OCI-LY1 (cell line): ENCODE results near the gene ZNF91.

Source experiments
- H2AFZ ChIP-seq: fragments of 200-600 bp; sonication (generic), shearing (Covaris generic); 2 replicates; pipeline ENCODE4 v1.6.0; 2014; ENCODE audit warnings: antibody characterized with exemption, mild to moderate bottlenecking, low read length
- H3F3A ChIP-seq: fragments of 200-600 bp; sonication (generic), shearing (Covaris generic); 2 replicates; pipeline ENCODE4 v1.6.0; 2014; ENCODE audit warnings: mild to moderate bottlenecking, antibody characterized with exemption, low read length, moderate library complexity; ENCODE audit not compliant: insufficient read depth
- H3K27ac ChIP-seq: fragments of 200-600 bp; sonication (generic); 2 replicates; pipeline ENCODE4 v1.5.1; 2014; ENCODE audit warnings: low read length, mixed run types, mild to moderate bottlenecking, low read depth; ENCODE audit not compliant: poor library complexity, severe bottlenecking
- H3K27me3 ChIP-seq: fragments of 200-600 bp; sonication (generic); 2 replicates; pipeline ENCODE4 v1.6.0; 2014; ENCODE audit warnings: antibody characterized with exemption, mild to moderate bottlenecking, low read length, moderate library complexity; ENCODE audit not compliant: insufficient read depth
- H3K36me3 ChIP-seq: fragments of 200-600 bp; sonication (generic); 2 replicates; pipeline ENCODE4 v1.6.1; 2014; ENCODE audit warnings: mild to moderate bottlenecking, antibody characterized with exemption, low read length, moderate library complexity, mixed read lengths; ENCODE audit not compliant: insufficient read depth
- H3K4me1 ChIP-seq: fragments of 200-600 bp; sonication (generic); 2 replicates; pipeline ENCODE4 v1.5.1; 2014; ENCODE audit warnings: mild to moderate bottlenecking, low read length, moderate library complexity; ENCODE audit not compliant: insufficient read depth, severe bottlenecking
- H3K4me2 ChIP-seq: fragments of 200-600 bp; sonication (generic), shearing (Covaris generic); 2 replicates; pipeline ENCODE4 v1.6.1; 2014; ENCODE audit warnings: low read length
- H3K4me3 ChIP-seq: fragments of 200-600 bp; sonication (generic); 2 replicates; pipeline ENCODE4 v1.5.1; 2014; ENCODE audit warnings: low read length, low read depth, mild to moderate bottlenecking, mixed read lengths; ENCODE audit not compliant: poor library complexity, severe bottlenecking
- H3K79me2 ChIP-seq: fragments of 200-600 bp; shearing (Covaris generic); 2 replicates; pipeline ENCODE4 v1.6.1; 2016; ENCODE audit warnings: mixed run types, low read length, mixed read lengths; ENCODE audit not compliant: insufficient read depth
- H3K9ac ChIP-seq: fragments of 200-600 bp; sonication (generic), shearing (Covaris generic); 2 replicates; pipeline ENCODE4 v1.6.1; 2014; ENCODE audit warnings: mild to moderate bottlenecking, low read length, mixed read lengths
- H3K9me2 ChIP-seq: fragments of 200-600 bp; sonication (generic), shearing (Covaris generic); 2 replicates; pipeline ENCODE4 v1.6.1; 2014; ENCODE audit warnings: low read depth, mild to moderate bottlenecking, low read length, mixed read lengths
- H3K9me3 ChIP-seq: fragments of 200-600 bp; shearing (Covaris generic); 2 replicates; pipeline ENCODE4 v1.6.1; 2014; ENCODE audit warnings: low read length, mixed read lengths
- H4K20me1 ChIP-seq: fragments of 200-600 bp; sonication (generic), shearing (Covaris generic); 2 replicates; pipeline ENCODE4 v1.6.0; 2016; ENCODE audit warnings: mild to moderate bottlenecking, low read length; ENCODE audit not compliant: insufficient read depth
- EZH2 ChIP-seq: fragments of 200-600 bp; sonication (generic), shearing (Covaris generic); IDR thresholded peaks from 2 replicates; pipeline ENCODE4 v1.8.0; 2017; ENCODE audit warnings: borderline replicate concordance, mixed run types, mild to moderate bottlenecking, antibody characterized with exemption, low read length, moderate library complexity, mixed read lengths
- TF ChIP-seq, protein P1 (sequence below): fragments of 200-600 bp; sonication (generic), shearing (Covaris generic); IDR thresholded peaks from 2 replicates; pipeline ENCODE4 v1.5.1; 2017; ENCODE audit warnings: mild to moderate bottlenecking, antibody characterized with exemption, low read length, moderate library complexity, mixed read lengths

ZNF91 gene

DNA sequence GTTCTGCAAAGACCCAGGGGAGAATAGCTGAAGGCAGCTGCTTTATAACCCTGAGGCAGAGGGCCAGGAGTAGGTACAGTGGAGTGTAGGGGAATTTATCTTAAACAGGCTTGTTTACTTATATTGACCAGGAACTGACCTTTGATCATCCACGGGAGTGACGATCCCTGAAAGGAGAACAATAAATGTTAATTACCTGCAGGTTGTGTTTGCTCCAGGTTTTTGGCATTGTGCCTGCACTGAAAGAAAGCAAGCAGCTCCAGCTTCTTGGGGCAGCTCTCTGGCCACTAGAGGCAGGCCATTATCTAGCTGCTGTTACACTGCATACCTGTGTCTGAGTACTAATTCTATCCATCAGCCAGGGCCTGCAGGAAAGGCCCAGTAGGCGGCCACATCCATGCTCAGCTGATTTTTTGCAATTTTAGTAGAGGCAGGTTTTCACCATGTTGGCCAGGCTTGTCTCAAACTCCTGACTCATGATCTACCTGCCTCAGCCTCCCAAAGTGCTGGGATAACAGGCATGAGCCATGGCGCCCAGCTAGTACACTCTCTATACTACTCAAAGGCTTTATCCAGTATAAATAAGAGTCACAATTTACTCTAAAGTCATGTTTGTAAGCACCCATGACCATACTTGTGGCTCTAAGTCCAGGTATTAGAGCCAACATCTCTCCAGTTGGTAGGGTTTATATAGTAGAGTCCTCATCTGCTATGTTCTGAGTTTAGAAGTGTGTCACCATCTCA, 8.5 kb upstream of the ZNF91 start:
- no peak overlapping the region for H3K4me2 ChIP-seq
- H2AFZ ChIP-seq: no peak overlapping the region
- H3K36me3 ChIP-seq: no peaks in the 10 kb centered on the region
- H3K27ac ChIP-seq: no peak overlapping the region
- no peaks in the 10 kb centered on the region for H3K4me1 ChIP-seq
- no peak for TF ChIP-seq EZH2
- TF ChIP-seq, protein P1, sequence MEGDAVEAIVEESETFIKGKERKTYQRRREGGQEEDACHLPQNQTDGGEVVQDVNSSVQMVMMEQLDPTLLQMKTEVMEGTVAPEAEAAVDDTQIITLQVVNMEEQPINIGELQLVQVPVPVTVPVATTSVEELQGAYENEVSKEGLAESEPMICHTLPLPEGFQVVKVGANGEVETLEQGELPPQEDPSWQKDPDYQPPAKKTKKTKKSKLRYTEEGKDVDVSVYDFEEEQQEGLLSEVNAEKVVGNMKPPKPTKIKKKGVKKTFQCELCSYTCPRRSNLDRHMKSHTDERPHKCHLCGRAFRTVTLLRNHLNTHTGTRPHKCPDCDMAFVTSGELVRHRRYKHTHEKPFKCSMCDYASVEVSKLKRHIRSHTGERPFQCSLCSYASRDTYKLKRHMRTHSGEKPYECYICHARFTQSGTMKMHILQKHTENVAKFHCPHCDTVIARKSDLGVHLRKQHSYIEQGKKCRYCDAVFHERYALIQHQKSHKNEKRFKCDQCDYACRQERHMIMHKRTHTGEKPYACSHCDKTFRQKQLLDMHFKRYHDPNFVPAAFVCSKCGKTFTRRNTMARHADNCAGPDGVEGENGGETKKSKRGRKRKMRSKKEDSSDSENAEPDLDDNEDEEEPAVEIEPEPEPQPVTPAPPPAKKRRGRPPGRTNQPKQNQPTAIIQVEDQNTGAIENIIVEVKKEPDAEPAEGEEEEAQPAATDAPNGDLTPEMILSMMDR: no peak
- H4K20me1 ChIP-seq: no peaks in the 10 kb centered on the region
- no peak overlapping the region for H3K4me3 ChIP-seq
- no peak overlapping the region for H3K9ac ChIP-seq
- no peaks in the 10 kb centered on the region for H3F3A ChIP-seq
- no peaks in the 10 kb centered on the region for H3K9me3 ChIP-seq
- H3K79me2 ChIP-seq: no peaks in the 10 kb centered on the region
- no peaks in the 10 kb centered on the region for H3K9me2 ChIP-seq
- no peaks in the 10 kb centered on the region for H3K27me3 ChIP-seq

DNA sequence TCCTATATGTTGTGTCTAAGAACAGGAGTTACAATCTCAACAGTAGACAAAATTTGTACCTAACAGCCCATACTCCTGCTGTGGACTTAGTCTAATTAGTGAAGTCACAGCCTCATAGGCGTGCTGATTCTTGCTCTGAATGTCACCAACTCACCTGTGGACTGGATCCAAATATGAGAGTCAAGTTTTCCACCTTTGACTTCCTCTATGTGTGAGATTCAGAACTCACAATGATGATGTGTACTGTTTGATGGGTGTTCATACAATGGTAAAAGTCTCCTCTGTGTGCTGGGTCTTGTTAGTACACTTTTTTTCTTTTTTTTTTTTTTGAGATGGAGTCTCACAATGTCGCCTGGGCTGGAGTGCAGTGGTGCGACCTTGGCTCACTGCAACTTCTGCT, 7.8 kb upstream of the ZNF91 start:
- Histone ChIP-seq H3K4me2 (no peak overlapping the region), H3K9ac (no peak overlapping the region), H3K36me3 (no peaks in the 10 kb centered on the region)

DNA sequence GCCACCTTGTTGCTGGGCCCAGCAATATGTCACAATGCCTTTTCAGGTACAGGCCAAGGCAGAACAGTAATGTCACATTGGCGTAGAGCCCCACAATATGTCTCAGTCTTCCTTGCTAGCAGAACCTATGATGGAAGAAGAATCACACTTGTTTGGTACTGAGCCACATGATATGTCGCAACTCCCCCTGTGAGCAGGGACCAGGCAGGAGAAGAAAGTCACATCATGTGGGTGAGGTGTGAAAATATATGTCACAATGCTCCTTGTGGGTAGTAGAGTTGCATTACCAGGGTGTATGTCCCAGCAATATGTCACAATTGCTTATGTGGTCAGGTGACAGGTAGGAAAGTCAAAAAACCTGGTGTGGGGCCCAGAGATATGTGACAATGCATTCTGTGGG, 7.1 kb upstream of the ZNF91 start:
- H3K36me3 ChIP-seq: no peaks in the 10 kb centered on the region
- H2AFZ ChIP-seq: no peak overlapping the region
- no peaks in the 10 kb centered on the region for H3F3A ChIP-seq
- H4K20me1 ChIP-seq: no peaks in the 10 kb centered on the region
- H3K4me1 ChIP-seq: no peaks in the 10 kb centered on the region
- no peaks in the 10 kb centered on the region for H3K27me3 ChIP-seq
- TF ChIP-seq EZH2: no peak
- TF ChIP-seq, protein P1: no peak
- no peak overlapping the region for H3K4me3 ChIP-seq
- H3K79me2 ChIP-seq: no peaks in the 10 kb centered on the region
- H3K9me3 ChIP-seq: no peaks in the 10 kb centered on the region
- H3K9me2 ChIP-seq: no peaks in the 10 kb centered on the region
- H3K27ac ChIP-seq: no peak overlapping the region
- H3K9ac ChIP-seq: no peak overlapping the region
- H3K4me2 ChIP-seq: no peak overlapping the region

More for the DNA sequence above, 7.8 kb upstream of the ZNF91 start:
- H3K4me3 ChIP-seq: no peak overlapping the region
- no peak overlapping the region for H3K27ac ChIP-seq
- no peaks in the 10 kb centered on the region for H3K9me3 ChIP-seq
- no peaks in the 10 kb centered on the region for H3K79me2 ChIP-seq
- H3F3A ChIP-seq: no peaks in the 10 kb centered on the region
- H3K9me2 ChIP-seq: no peaks in the 10 kb centered on the region
- H4K20me1 ChIP-seq: no peaks in the 10 kb centered on the region
- no peaks in the 10 kb centered on the region for H3K4me1 ChIP-seq
- no peaks in the 10 kb centered on the region for H3K27me3 ChIP-seq
- no peak overlapping the region for H2AFZ ChIP-seq
- no peak for TF ChIP-seq EZH2
- TF ChIP-seq, protein P1: no peak
